Measurements from ENCODE around the gene PSMC1. TPM values are rescaled to one million over a fixed set of nuclear protein-coding genes. Genes with fewer than 3 reads are reported as not detected.

Gene PSMC1
- polyA plus RNA-seq, 2 of the 4 experiments (the other 2 are of a cell fraction) = 328 to 336 TPM

DNA sequence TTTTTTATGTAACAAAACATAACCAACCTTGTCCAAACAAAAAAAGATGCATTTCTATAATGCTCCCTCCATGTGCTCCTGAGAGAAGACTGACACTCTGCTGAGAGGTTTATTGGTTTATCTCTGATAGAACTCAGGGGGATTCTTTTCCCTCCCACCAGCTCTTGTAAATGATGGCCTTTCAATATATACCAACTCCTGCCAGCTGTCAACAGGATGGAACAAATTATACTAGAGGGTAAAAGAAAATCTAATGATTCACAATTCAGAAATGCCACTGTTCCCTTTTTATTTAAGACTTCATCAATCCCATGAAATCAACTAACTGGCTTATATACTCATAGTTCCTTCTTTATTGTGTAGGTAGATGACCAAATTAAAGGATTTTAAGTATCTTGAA, 25.4 kb downstream of the PSMC1 start (continued):
- no peak for TF ChIP-seq RAD21 (conservative IDR thresholded peaks at IDR 0.05 in 1 of 2, IDR thresholded peaks at IDR 0.05 in 1 of 2)

GRCh38 chr14:90287791-90288190, 31.4 kb downstream of the PSMC1 start:
- no peaks in the 10 kb centered on the region for H3K9me3 ChIP-seq

GRCh38 chr14:90288651-90289355, 32.5 kb downstream of the PSMC1 start:
- POLR2A ChIA-PET = no interaction called here
- Histone ChIP-seq H3K4me1 (no peaks in the 10 kb centered on the region), H3K9me3 (no peaks in the 10 kb centered on the region), H3K4me3 (no peak overlapping the region), H3K27ac (no peak overlapping the region), H3K4me2 (no peak overlapping the region)
- ATAC-seq = no peak
- FAIRE-seq = no peak
- TF ChIP-seq CHD2 (IDR thresholded peaks at IDR 0.05; ENCODE audit: low read length, partially characterized antibody) = no peak
- CTCF ChIA-PET = interaction anchor here (0.7 to 3.4 kb wide), 15 partner anchors 8 to 614 kb away, joined by 3 to 16 read pairs (median 5); no protein-coding TSS in a partner anchor
- 88% methylated on average over 12 of the region's 12 CpGs for whole genome bisulfite sequencing (ENCODE audit: missing lambda C conversion rate)
- no peak for DNase-seq (ENCODE audit: low read depth in 1 of 2, low spot score in 1 of 2)

More at GRCh38 chr14:90287791-90288190, 31.4 kb downstream of the PSMC1 start:
- TF ChIP-seq, protein P1, sequence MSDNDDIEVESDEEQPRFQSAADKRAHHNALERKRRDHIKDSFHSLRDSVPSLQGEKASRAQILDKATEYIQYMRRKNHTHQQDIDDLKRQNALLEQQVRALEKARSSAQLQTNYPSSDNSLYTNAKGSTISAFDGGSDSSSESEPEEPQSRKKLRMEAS (IDR thresholded peaks at IDR 0.05) = no peak
- TF ChIP-seq, protein P2, sequence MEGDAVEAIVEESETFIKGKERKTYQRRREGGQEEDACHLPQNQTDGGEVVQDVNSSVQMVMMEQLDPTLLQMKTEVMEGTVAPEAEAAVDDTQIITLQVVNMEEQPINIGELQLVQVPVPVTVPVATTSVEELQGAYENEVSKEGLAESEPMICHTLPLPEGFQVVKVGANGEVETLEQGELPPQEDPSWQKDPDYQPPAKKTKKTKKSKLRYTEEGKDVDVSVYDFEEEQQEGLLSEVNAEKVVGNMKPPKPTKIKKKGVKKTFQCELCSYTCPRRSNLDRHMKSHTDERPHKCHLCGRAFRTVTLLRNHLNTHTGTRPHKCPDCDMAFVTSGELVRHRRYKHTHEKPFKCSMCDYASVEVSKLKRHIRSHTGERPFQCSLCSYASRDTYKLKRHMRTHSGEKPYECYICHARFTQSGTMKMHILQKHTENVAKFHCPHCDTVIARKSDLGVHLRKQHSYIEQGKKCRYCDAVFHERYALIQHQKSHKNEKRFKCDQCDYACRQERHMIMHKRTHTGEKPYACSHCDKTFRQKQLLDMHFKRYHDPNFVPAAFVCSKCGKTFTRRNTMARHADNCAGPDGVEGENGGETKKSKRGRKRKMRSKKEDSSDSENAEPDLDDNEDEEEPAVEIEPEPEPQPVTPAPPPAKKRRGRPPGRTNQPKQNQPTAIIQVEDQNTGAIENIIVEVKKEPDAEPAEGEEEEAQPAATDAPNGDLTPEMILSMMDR (IDR thresholded peaks at IDR 0.05) = no peak
- TF ChIP-seq CHD2 (IDR thresholded peaks at IDR 0.05; ENCODE audit: low read length, partially characterized antibody) (no peak), PBX3 (IDR thresholded peaks at IDR 0.05) (no peak), CBX2 (IDR thresholded peaks at IDR 0.05; ENCODE audit: borderline replicate concordance, low read depth) (no peak), SMC3 (IDR thresholded peaks at IDR 0.05) (no peak), RARB (CRISPR knock-in tag; IDR thresholded peaks at IDR 0.05) (no peak), MAZ (IDR thresholded peaks at IDR 0.05; ENCODE audit: borderline replicate concordance, low read depth, low read length) (no peak), POLR2AphosphoS2 (conservative IDR thresholded peaks at IDR 0.05; ENCODE audit: low read length) (no peak)
- FAIRE-seq = no peak
- Histone ChIP-seq H3K4me3 (no peak overlapping the region), H3K27ac (no peak overlapping the region), H3K4me1 (no peaks in the 10 kb centered on the region), H3K4me2 (no peak overlapping the region)
- 87% methylated on average over 13 of the region's 14 CpGs for WGBS (ENCODE audit: missing lambda C conversion rate)
- ChIA-PET CTCF (interaction anchor here (0.8 to 3.4 kb wide), 3 partner anchors 10 to 471 kb away, joined by 3 to 15 read pairs (median 4); no protein-coding TSS in a partner anchor), POLR2A (no interaction called here)
- DNase-seq (ENCODE audit: low read depth in 1 of 2, low spot score in 1 of 2) = no peak
- ATAC-seq = no peak

DNA sequence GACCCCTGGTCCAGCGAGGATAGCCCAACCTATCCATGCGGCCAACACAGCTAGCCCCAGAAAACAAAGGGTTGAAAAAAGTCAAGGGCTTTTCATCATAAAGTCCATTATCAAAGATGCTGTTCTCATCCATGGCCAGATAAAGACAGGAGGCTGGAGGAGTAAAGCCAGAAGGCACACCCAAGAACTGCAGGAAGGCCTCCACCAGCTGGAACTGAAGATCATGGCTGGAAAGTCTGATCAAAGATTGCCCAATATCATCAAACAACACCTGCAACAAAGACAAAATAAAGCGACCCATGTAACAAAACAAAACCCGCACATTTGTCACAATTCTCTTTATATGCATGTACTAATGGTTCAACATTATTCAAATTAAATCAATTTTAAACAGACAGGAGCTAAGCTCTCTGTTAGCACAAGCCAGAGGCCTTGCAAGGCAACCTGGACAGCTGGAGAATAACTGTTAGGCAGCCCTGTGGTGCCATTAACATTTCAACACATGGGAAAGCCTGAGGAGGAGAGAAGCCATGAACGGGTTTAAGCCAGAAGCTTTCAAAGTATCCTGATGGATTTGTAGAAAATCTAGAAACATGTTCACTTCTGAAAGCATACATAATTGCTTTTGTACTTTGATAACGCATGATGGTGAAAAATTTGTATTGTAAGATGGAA, 34.1 kb downstream of the PSMC1 start:
- ATAC-seq (no peak), DNase-seq (ENCODE audit: low read depth in 1 of 2, low spot score in 1 of 2) (no peak), FAIRE-seq (peak; percentile 39)
- ChIA-PET POLR2A (no interaction called here), CTCF (interaction anchor here (1.0 to 2.5 kb wide), 8 partner anchors 8 to 468 kb away, joined by 3 to 15 read pairs (median 8); no protein-coding TSS in a partner anchor)
- TF ChIP-seq, protein P3, sequence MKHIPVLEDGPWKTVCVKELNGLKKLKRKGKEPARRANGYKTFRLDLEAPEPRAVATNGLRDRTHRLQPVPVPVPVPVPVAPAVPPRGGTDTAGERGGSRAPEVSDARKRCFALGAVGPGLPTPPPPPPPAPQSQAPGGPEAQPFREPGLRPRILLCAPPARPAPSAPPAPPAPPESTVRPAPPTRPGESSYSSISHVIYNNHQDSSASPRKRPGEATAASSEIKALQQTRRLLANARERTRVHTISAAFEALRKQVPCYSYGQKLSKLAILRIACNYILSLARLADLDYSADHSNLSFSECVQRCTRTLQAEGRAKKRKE (CRISPR knock-in tag; IDR thresholded peaks at IDR 0.05; ENCODE audit: low read depth) = no peak
- TF ChIP-seq KDM1A (IDR thresholded peaks at IDR 0.05; ENCODE audit: low read depth) = no peak
- no peak for TF ChIP-seq HDAC2 (IDR thresholded peaks at IDR 0.05)
- TF ChIP-seq, protein P1 (IDR thresholded peaks at IDR 0.05) = no peak
- TF ChIP-seq POLR2A (IDR thresholded peaks at IDR 0.05; ENCODE audit: low read length) = no peak
- TF ChIP-seq CBX2 (IDR thresholded peaks at IDR 0.05; ENCODE audit: borderline replicate concordance, low read depth) = no peak
- no peak for TF ChIP-seq HMGXB4 (CRISPR knock-in tag; IDR thresholded peaks at IDR 0.05; ENCODE audit: borderline replicate concordance)
- TF ChIP-seq RAD21 (conservative IDR thresholded peaks at IDR 0.05 in 1 of 2, IDR thresholded peaks at IDR 0.05 in 1 of 2) = no peak
- TF ChIP-seq ZFP36 (IDR thresholded peaks at IDR 0.05; ENCODE audit: borderline replicate concordance, partially characterized antibody) = no peak
- TF ChIP-seq RFX5 (IDR thresholded peaks at IDR 0.05) = no peak
- TF ChIP-seq ZNF302 (CRISPR knock-in tag; IDR thresholded peaks at IDR 0.05) = no peak
- TF ChIP-seq HOXA7 (CRISPR knock-in tag; IDR thresholded peaks at IDR 0.05) = no peak
- no peak for TF ChIP-seq GATA3 (IDR thresholded peaks at IDR 0.05; ENCODE audit: borderline replicate concordance)
- no peak for TF ChIP-seq TFCP2L1 (CRISPR knock-in tag; IDR thresholded peaks at IDR 0.05)
- no peak for TF ChIP-seq MAFK (IDR thresholded peaks at IDR 0.05; ENCODE audit: partially characterized antibody)
- TF ChIP-seq CEBPB (IDR thresholded peaks at IDR 0.05) = no peak
- H3K27ac ChIP-seq = no peak overlapping the region
- H3K9me3 ChIP-seq = no peaks in the 10 kb centered on the region
- WGBS (ENCODE audit: missing lambda C conversion rate) = 92% methylated on average over 6 of the region's 6 CpGs
- no peaks in the 10 kb centered on the region for H3K4me1 ChIP-seq
- H3K4me2 ChIP-seq = no peak overlapping the region
- no peak overlapping the region for H3K4me3 ChIP-seq
